SU-DHL-6 (cell line): Measurements from ENCODE around the gene TKT.

Source experiments
- H2AFZ ChIP-seq: fragments of 200-600 bp; sonication (generic); 2 replicates; pipeline ENCODE4 v1.6.1; 2014; ENCODE audit warnings: low read depth, mild to moderate bottlenecking, moderate library complexity, mixed read lengths, antibody characterized with exemption, low read length; ENCODE audit not compliant: severe bottlenecking
- H3F3A ChIP-seq: fragments of 200-600 bp; shearing (Covaris generic); 2 replicates; pipeline ENCODE4 v1.6.0; 2016; ENCODE audit warnings: antibody characterized with exemption, mild to moderate bottlenecking; ENCODE audit not compliant: insufficient read depth
- H3K27ac ChIP-seq: fragments of 200-600 bp; sonication (generic); 2 replicates; pipeline ENCODE4 v1.5.1; 2016; ENCODE audit warnings: low read depth, mild to moderate bottlenecking, low read length, moderate library complexity, mixed read lengths
- H3K27me3 ChIP-seq: fragments of 200-600 bp; sonication (generic), shearing (Covaris generic); 2 replicates; pipeline ENCODE4 v1.6.0; 2014; ENCODE audit warnings: mild to moderate bottlenecking, low read length
- H3K36me3 ChIP-seq: fragments of 200-600 bp; sonication (generic); 2 replicates; pipeline ENCODE4 v1.6.1; 2014; ENCODE audit warnings: mild to moderate bottlenecking, low read length, mixed read lengths
- H3K4me2 ChIP-seq: fragments of 300-600, 200-600 bp; shearing (Covaris generic), sonication (generic); 2 replicates; pipeline ENCODE4 v1.6.0; 2014; ENCODE audit warnings: low read length, low read depth, mild to moderate bottlenecking; ENCODE audit not compliant: poor library complexity, severe bottlenecking
- H3K4me3 ChIP-seq: fragments of 200-600 bp; sonication (generic); 2 replicates; pipeline ENCODE4 v1.5.1; 2014; ENCODE audit warnings: antibody characterized with exemption, low read length, mild to moderate bottlenecking, mixed read lengths; ENCODE audit not compliant: insufficient read depth, poor library complexity, severe bottlenecking
- H3K79me2 ChIP-seq: fragments of 200-600 bp; sonication (generic); 2 replicates; pipeline ENCODE4 v1.6.1; 2014; ENCODE audit warnings: mild to moderate bottlenecking, low read length, moderate library complexity; ENCODE audit not compliant: insufficient read depth
- H3K9ac ChIP-seq: fragments of 200-600 bp; sonication (generic); 2 replicates; pipeline ENCODE4 v1.7.0; 2014; ENCODE audit warnings: mild to moderate bottlenecking, low read length
- H3K9me2 ChIP-seq: fragments of 200-600 bp; sonication (generic); replicated peaks from 2 replicates; pipeline ENCODE4 v1.6.1; 2014; ENCODE audit warnings: low read length; ENCODE audit not compliant: insufficient read depth
- H3K9me3 ChIP-seq: fragments of 200-600 bp; sonication (generic); 2 replicates; pipeline ENCODE4 v1.6.1; 2014; ENCODE audit warnings: low read length, mixed read lengths; ENCODE audit not compliant: insufficient read depth
- H4K20me1 ChIP-seq: fragments of 200-600 bp; sonication (generic); 2 replicates; pipeline ENCODE4 v1.6.1; 2014; ENCODE audit warnings: low read depth, mild to moderate bottlenecking, antibody characterized with exemption, low read length, moderate library complexity, mixed read lengths
- CTCF ChIP-seq: fragments of 200-600 bp; sonication (generic); IDR thresholded peaks from one replicate; pipeline ENCODE4 v1.5.1; 2017; ENCODE audit warnings: antibody characterized with exemption, mild to moderate bottlenecking, low read length, moderate library complexity; ENCODE audit not compliant: insufficient read depth, poor library complexity, severe bottlenecking
- EZH2phosphoT487 ChIP-seq: fragments of 200-600 bp; sonication (generic), shearing (Covaris generic); conservative IDR thresholded peaks from 2 replicates; pipeline ENCODE4 v1.6.1; 2018; ENCODE audit warnings: mild to moderate bottlenecking, antibody characterized with exemption, low read length, moderate library complexity, mixed read lengths

TKT gene

GRCh38 chr3:53259427-53260259 is 3.8 kb upstream of the TKT start:
- no peak overlapping the region for H3K9ac ChIP-seq
- TF ChIP-seq EZH2phosphoT487: no peak
- TF ChIP-seq CTCF: no peak
- no peaks in the 10 kb centered on the region for H3K9me2 ChIP-seq
- no peak overlapping the region for H3K4me3 ChIP-seq
- H2AFZ ChIP-seq: no peak overlapping the region
- peaks cover 10% of the 10 kb centered on the region for H3K79me2 ChIP-seq
- no peaks in the 10 kb centered on the region for H3F3A ChIP-seq
- H4K20me1 ChIP-seq: no peaks in the 10 kb centered on the region
- H3K4me2 ChIP-seq: no peak overlapping the region
- H3K27me3 ChIP-seq: no peaks in the 10 kb centered on the region
- no peaks in the 10 kb centered on the region for H3K9me3 ChIP-seq
- H3K36me3 ChIP-seq: no peaks in the 10 kb centered on the region
- no peak overlapping the region for H3K27ac ChIP-seq

- TF ChIP-seq EZH2phosphoT487: no peak
- no peak for TF ChIP-seq CTCF
- Histone ChIP-seq H3F3A (no peaks in the 10 kb centered on the region), H3K9me3 (no peaks in the 10 kb centered on the region), H3K27me3 (no peaks in the 10 kb centered on the region), H3K4me3 (no peak overlapping the region), H3K4me2 (no peak overlapping the region), H3K36me3 (no peaks in the 10 kb centered on the region), H3K79me2 (peaks cover 18% of the 10 kb centered on the region), H3K9ac (no peak overlapping the region), H3K9me2 (no peaks in the 10 kb centered on the region), H3K27ac (no peak overlapping the region), H2AFZ (no peak overlapping the region), H4K20me1 (peaks cover 4% of the 10 kb centered on the region; the same call in 1 of the 2 replicates)
Observed at GRCh38 chr3:53258600-53259426, 3.0 kb upstream of the TKT start.

- Histone ChIP-seq H3K9ac (no peak overlapping the region), H3K4me3 (no peak overlapping the region), H4K20me1 (peaks cover 7% of the 10 kb centered on the region; the same call in 1 of the 2 replicates), H3K27ac (no peak overlapping the region), H3K27me3 (no peaks in the 10 kb centered on the region), H3K36me3 (no peaks in the 10 kb centered on the region), H3K79me2 (peaks cover 32% of the 10 kb centered on the region), H3K4me2 (no peak overlapping the region), H3K9me2 (no peaks in the 10 kb centered on the region), H3F3A (0 out of 2 replicates have a peak, but pooled peaks cover under 1% of the 10 kb centered on the region), H2AFZ (no peak overlapping the region), H3K9me3 (no peaks in the 10 kb centered on the region)
- no peak for TF ChIP-seq EZH2phosphoT487
- no peak for TF ChIP-seq CTCF
Observed at GRCh38 chr3:53257465-53257864, 1.6 kb upstream of the TKT start.
